ENCODE data around the gene PEX6.

The PEX6 gene

GRCh38 chr6:42989923-42990322, 10.9 kb upstream of the PEX6 start:
- H3K9ac ChIP-seq (ENCODE audit: low read length) = no peak overlapping the region
- H3K4me3 ChIP-seq (ENCODE audit: low read length) = no peak overlapping the region
- peaks cover 4% of the 10 kb centered on the region for H3K36me3 ChIP-seq (ENCODE audit: control insufficient read depth, insufficient read depth, low read length)
- H3K4me1 ChIP-seq (ENCODE audit: control insufficient read depth, insufficient read depth, low read length) = peaks cover 11% of the 10 kb centered on the region
- H3K27me3 ChIP-seq (ENCODE audit: control insufficient read depth, insufficient read depth, low read length) = no peaks in the 10 kb centered on the region
- no peaks in the 10 kb centered on the region for H3K9me3 ChIP-seq (ENCODE audit: control insufficient read depth, low read length)

- H3K4me3 ChIP-seq (ENCODE audit: low read length) = no peak overlapping the region
- peaks cover 4% of the 10 kb centered on the region for H3K36me3 ChIP-seq (ENCODE audit: control insufficient read depth, insufficient read depth, low read length)
- no peak overlapping the region for H3K9ac ChIP-seq (ENCODE audit: low read length)
- H3K9me3 ChIP-seq (ENCODE audit: control insufficient read depth, low read length) = no peaks in the 10 kb centered on the region
- H3K4me1 ChIP-seq (ENCODE audit: control insufficient read depth, insufficient read depth, low read length) = peaks cover 15% of the 10 kb centered on the region
- no peaks in the 10 kb centered on the region for H3K27me3 ChIP-seq (ENCODE audit: control insufficient read depth, insufficient read depth, low read length)
Observed at GRCh38 chr6:42988486-42989020, 9.6 kb upstream of the PEX6 start.

GRCh38 chr6:42987533-42988451, 8.8 kb upstream of the PEX6 start:
- peaks cover 17% of the 10 kb centered on the region for H3K4me1 ChIP-seq (ENCODE audit: control insufficient read depth, insufficient read depth, low read length)
- H3K9me3 ChIP-seq (ENCODE audit: control insufficient read depth, low read length) = no peaks in the 10 kb centered on the region
- no peak overlapping the region for H3K9ac ChIP-seq (ENCODE audit: low read length)
- H3K4me3 ChIP-seq (ENCODE audit: low read length) = no peak overlapping the region
- peaks cover 4% of the 10 kb centered on the region for H3K36me3 ChIP-seq (ENCODE audit: control insufficient read depth, insufficient read depth, low read length)
- H3K27me3 ChIP-seq (ENCODE audit: control insufficient read depth, insufficient read depth, low read length) = no peaks in the 10 kb centered on the region

- Histone ChIP-seq H3K9me3 (ENCODE audit: control insufficient read depth, low read length) (no peaks in the 10 kb centered on the region), H3K4me1 (ENCODE audit: control insufficient read depth, insufficient read depth, low read length) (peaks cover 19% of the 10 kb centered on the region)
Observed at GRCh38 chr6:42984924-42985475, 6.0 kb upstream of the PEX6 start.

GRCh38 chr6:42984001-42984923, 5.3 kb upstream of the PEX6 start, which contains the start of gene PPP2R5D:
Gene PPP2R5D (plus strand): TSS chr6:42984570. CDS start chr6:42984678, 108 bp downstream.
- Histone ChIP-seq H3K27me3 (ENCODE audit: control insufficient read depth, insufficient read depth, low read length) (no peaks in the 10 kb centered on the region), H3K9ac (ENCODE audit: low read length) (peak within 1 kb of the TSS; percentile 88), H3K4me1 (ENCODE audit: control insufficient read depth, insufficient read depth, low read length) (peaks cover 26% of the 10 kb centered on the region), H3K4me3 (ENCODE audit: low read length) (peak within 1 kb of the TSS; percentile 57), H3K36me3 (ENCODE audit: control insufficient read depth, insufficient read depth, low read length) (no peaks in the 10 kb centered on the region), H3K9me3 (ENCODE audit: control insufficient read depth, low read length) (no peaks in the 10 kb centered on the region)

More at GRCh38 chr6:42984924-42985475, 6.0 kb upstream of the PEX6 start:
- peaks cover 4% of the 10 kb centered on the region for H3K36me3 ChIP-seq (ENCODE audit: control insufficient read depth, insufficient read depth, low read length)
- H3K4me3 ChIP-seq (ENCODE audit: low read length) = peak overlapping the region; percentile 57
- no peaks in the 10 kb centered on the region for H3K27me3 ChIP-seq (ENCODE audit: control insufficient read depth, insufficient read depth, low read length)
- peak overlapping the region; percentile 88 for H3K9ac ChIP-seq (ENCODE audit: low read length)

GRCh38 chr6:42981836-42982235, 2.9 kb upstream of the PEX6 start:
- Histone ChIP-seq H3K27me3 (ENCODE audit: control insufficient read depth, insufficient read depth, low read length) (no peaks in the 10 kb centered on the region), H3K9ac (ENCODE audit: low read length) (no peak overlapping the region), H3K4me1 (ENCODE audit: control insufficient read depth, insufficient read depth, low read length) (peaks cover 42% of the 10 kb centered on the region), H3K4me3 (ENCODE audit: low read length) (no peak overlapping the region), H3K9me3 (ENCODE audit: control insufficient read depth, low read length) (no peaks in the 10 kb centered on the region), H3K36me3 (ENCODE audit: control insufficient read depth, insufficient read depth, low read length) (no peaks in the 10 kb centered on the region)

GRCh38 chr6:42979523-42980177, 669 bp upstream of the PEX6 start:
- peaks cover 32% of the 10 kb centered on the region for H3K4me1 ChIP-seq (ENCODE audit: control insufficient read depth, insufficient read depth, low read length)
- no peaks in the 10 kb centered on the region for H3K27me3 ChIP-seq (ENCODE audit: control insufficient read depth, insufficient read depth, low read length)
- no peaks in the 10 kb centered on the region for H3K9me3 ChIP-seq (ENCODE audit: control insufficient read depth, low read length)
- H3K36me3 ChIP-seq (ENCODE audit: control insufficient read depth, insufficient read depth, low read length) = no peaks in the 10 kb centered on the region
- H3K4me3 ChIP-seq (ENCODE audit: low read length) = peak overlapping the region; percentile 95
- H3K9ac ChIP-seq (ENCODE audit: low read length) = peak overlapping the region; percentile 91

GRCh38 chr6:42978487-42978838, 518 bp downstream of the PEX6 start:
- H3K4me3 ChIP-seq (ENCODE audit: low read length) = peak overlapping the region; percentile 95
- H3K27me3 ChIP-seq (ENCODE audit: control insufficient read depth, insufficient read depth, low read length) = no peaks in the 10 kb centered on the region
- peak overlapping the region; percentile 91 for H3K9ac ChIP-seq (ENCODE audit: low read length)
- H3K4me1 ChIP-seq (ENCODE audit: control insufficient read depth, insufficient read depth, low read length) = peaks cover 27% of the 10 kb centered on the region
- no peaks in the 10 kb centered on the region for H3K9me3 ChIP-seq (ENCODE audit: control insufficient read depth, low read length)
- no peaks in the 10 kb centered on the region for H3K36me3 ChIP-seq (ENCODE audit: control insufficient read depth, insufficient read depth, low read length)

- peaks cover 29% of the 10 kb centered on the region for H3K4me1 ChIP-seq (ENCODE audit: control insufficient read depth, insufficient read depth, low read length)
- H3K9me3 ChIP-seq (ENCODE audit: control insufficient read depth, low read length) = no peaks in the 10 kb centered on the region
- H3K36me3 ChIP-seq (ENCODE audit: control insufficient read depth, insufficient read depth, low read length) = no peaks in the 10 kb centered on the region
- H3K9ac ChIP-seq (ENCODE audit: low read length) = no peak overlapping the region
- no peak overlapping the region for H3K4me3 ChIP-seq (ENCODE audit: low read length)
- no peaks in the 10 kb centered on the region for H3K27me3 ChIP-seq (ENCODE audit: control insufficient read depth, insufficient read depth, low read length)
Observed at GRCh38 chr6:42974919-42975505, 4.0 kb downstream of the PEX6 start.

- Histone ChIP-seq H3K36me3 (ENCODE audit: control insufficient read depth, insufficient read depth, low read length) (no peaks in the 10 kb centered on the region), H3K9me3 (ENCODE audit: control insufficient read depth, low read length) (no peaks in the 10 kb centered on the region), H3K4me3 (ENCODE audit: low read length) (no peak overlapping the region), H3K27me3 (ENCODE audit: control insufficient read depth, insufficient read depth, low read length) (no peaks in the 10 kb centered on the region), H3K4me1 (ENCODE audit: control insufficient read depth, insufficient read depth, low read length) (peaks cover 21% of the 10 kb centered on the region), H3K9ac (ENCODE audit: low read length) (no peak overlapping the region)
Observed at GRCh38 chr6:42973926-42974325, 5.1 kb downstream of the PEX6 start.

- Histone ChIP-seq H3K27me3 (ENCODE audit: control insufficient read depth, insufficient read depth, low read length) (no peaks in the 10 kb centered on the region), H3K9me3 (ENCODE audit: control insufficient read depth, low read length) (no peaks in the 10 kb centered on the region), H3K9ac (ENCODE audit: low read length) (no peak overlapping the region), H3K4me1 (ENCODE audit: control insufficient read depth, insufficient read depth, low read length) (peaks cover 6% of the 10 kb centered on the region), H3K36me3 (ENCODE audit: control insufficient read depth, insufficient read depth, low read length) (no peaks in the 10 kb centered on the region), H3K4me3 (ENCODE audit: low read length) (no peak overlapping the region)
Observed at GRCh38 chr6:42971746-42972327, 7.1 kb downstream of the PEX6 start.

Measured in mucosa of stomach (tissue), 1 donor.